ENCODE data around the gene SPAG9.

SPAG9 gene

GRCh38 chr17:50939795-50940684 is 180.6 kb downstream of the SPAG9 start:
- DNase-seq (ENCODE audit: low read depth in 2 of 2) = no peak

GRCh38 chr17:50939542-50939794 is 181.2 kb downstream of the SPAG9 start:
- DNase-seq (ENCODE audit: low read depth in 2 of 2) = no peak

- DNase-seq (ENCODE audit: low read depth in 2 of 2) = no peak
These were observed 181.7 kb downstream of the SPAG9 start for GRCh38 chr17:50938821-50939541.

DNA sequence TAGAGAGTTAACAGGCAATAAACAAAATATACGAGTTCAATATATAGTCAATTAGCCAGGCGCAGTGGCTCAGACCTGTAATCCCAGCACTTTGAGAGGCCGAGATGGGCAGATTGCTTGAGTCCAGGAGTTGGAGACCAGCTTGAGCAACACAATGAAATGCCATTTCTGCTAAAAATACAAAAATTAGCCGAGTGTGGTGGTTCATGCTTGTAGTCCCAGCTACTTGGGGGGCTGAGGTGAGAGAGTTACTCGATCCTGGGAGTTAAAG is 184.7 kb downstream of the SPAG9 start:
- no peak for DNase-seq (ENCODE audit: low read depth in 2 of 2)

DNA sequence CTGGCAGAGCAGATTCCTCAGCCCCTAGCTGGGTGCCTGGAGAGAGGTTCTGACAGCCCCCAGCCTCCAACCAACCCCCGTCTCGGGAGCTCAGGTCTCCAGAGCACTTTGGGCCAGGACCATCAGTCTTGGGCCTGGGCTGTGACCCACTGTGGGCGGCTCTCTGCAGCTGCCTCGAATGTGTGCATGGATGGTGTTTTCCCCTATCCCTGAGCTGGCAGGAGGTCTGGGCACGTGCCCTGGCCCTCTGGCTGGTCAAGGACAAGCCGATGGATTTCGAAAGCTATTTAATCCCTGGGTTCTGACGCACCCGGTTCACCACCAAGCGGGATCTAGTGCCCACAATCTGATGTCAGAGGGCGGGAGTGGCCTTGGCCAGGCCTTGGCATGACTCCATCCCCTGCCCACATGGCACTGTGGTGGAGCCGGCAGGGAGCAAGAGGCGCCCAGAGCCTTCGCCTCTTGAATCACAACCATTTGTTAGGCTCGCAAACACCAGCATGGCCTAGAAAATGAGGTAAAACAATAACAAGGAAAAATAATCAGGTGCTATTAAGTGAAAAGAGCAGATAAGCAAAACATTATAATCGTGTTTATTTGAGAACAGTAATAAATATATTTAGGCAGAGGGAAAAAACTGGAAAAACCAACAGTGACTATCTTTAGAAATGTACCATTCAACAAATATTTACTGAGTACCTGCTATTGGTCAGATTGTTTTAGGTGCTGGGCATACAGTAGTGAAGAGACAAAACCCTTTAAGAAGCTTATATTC is 185.3 kb downstream of the SPAG9 start:
- no peak for DNase-seq (ENCODE audit: low read depth in 2 of 2)

DNA sequence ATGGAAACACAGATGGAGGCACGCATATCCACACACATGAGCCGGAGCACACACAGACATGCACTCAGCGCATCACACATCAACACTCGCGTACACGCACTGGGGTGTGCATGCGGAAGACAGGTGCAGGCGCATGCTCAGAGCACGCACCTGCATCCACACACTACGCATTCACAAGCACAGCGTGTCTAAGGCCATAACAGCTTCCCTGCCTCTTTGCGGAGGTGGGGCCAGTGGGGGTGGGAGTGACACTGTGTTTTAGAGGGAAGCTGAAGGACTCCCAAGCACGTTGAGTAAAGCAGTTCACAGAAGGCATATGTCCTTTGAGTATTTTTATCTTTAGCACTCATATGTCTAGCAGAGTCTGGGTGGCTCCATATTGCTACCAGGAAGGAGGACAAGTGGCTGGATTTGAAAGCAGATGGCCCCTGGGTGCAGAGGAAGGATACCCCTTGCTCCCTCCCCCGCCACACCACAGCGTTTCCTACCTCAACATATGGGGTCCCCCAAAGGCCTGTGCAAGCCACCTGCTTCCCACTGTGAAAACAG is 185.9 kb downstream of the SPAG9 start:
- no peak for DNase-seq (ENCODE audit: low read depth in 2 of 2)

DNA sequence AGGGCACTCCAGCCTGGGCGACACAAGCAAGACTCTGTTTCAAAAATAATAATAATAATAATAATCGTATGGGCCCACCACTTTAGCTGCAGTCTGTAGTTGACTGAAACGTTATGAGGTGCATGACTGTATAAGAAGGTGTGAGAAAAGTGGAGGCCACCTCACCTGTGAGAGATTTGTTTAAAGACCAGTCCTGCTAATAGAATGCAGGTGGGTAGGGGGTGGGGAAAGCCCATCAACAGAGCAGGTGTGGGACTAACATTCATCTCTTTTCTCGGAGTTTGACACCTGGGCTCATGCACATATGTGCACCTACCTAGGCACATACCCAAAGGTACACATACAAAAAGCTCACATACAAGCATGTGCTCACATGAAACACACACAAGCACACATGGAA is 186.5 kb downstream of the SPAG9 start:
- DNase-seq (ENCODE audit: low read depth in 2 of 2) = no peak

DNA sequence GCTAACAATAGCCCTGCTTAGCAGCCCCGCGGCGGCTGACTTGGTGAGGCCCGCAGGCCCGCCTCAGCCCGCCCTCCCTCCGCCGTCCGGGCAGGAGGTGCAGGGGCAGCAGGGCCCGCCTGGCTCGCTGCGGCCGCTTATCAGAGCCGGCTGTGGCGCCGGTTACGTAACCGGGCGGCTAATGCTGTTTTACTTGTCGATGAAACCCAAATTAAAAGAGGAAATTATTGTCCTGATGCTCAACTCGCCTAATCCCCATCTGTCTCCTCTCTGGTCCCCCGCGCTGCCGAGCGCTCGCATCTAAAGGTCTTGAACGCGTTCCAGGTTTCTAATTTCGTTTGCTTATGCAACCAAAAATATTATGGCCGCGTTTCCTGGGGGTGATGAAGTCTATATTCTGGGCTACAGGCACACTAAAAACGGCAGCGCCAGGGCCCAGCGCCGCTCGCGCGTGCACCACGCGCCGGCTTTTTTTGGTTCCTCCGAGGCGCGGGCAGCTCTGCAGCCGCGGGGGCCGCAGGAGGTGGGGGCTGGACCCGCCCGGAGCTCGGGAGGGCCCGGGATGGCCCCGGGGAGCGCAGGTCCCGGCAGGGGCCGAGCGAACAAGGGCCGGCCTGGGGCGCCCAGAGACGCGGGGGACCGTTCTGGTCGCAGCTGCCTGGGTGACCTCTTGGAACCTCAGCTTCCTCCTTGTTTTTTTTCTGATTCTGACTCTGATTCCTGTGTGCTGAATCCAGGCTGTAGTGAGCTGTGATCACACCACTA is 189.3 kb downstream of the SPAG9 start:
- DNase-seq (ENCODE audit: low read depth in 2 of 2) = peak in 1 of 2 donors; percentile 26

GRCh38 chr17:50928646-50929045 is 192.0 kb downstream of the SPAG9 start:
- DNase-seq (ENCODE audit: low read depth in 2 of 2) = no peak

- no peak for DNase-seq (ENCODE audit: low read depth in 2 of 2)
These were observed 193.4 kb downstream of the SPAG9 start for GRCh38 chr17:50927287-50927686.

- DNase-seq (ENCODE audit: low read depth in 2 of 2) = no peak
These were observed 194.1 kb downstream of the SPAG9 start for GRCh38 chr17:50926523-50926922.

GRCh38 chr17:50925296-50925891 is 195.3 kb downstream of the SPAG9 start:
- DNase-seq (ENCODE audit: low read depth in 2 of 2) = no peak

DNA sequence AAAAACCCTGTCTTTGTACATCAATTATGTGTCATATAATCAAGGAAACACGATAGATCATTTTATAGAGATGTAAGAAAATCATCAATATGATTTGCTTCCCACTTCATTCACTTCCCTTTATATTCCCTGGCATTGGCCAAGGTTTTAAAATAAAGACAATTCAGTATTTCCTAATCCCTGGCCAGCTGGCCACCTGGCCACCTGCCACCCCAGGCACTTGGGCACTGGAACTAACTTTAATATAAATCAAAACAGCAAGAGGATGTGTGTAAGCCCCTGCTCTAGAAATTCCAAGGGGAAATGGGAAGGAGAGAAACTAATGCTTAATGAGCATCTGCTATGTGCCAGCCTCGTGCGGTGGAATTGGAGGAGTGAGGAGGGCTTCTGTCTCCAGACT is 195.9 kb downstream of the SPAG9 start:
- no peak for DNase-seq (ENCODE audit: low read depth in 2 of 2)

DNA sequence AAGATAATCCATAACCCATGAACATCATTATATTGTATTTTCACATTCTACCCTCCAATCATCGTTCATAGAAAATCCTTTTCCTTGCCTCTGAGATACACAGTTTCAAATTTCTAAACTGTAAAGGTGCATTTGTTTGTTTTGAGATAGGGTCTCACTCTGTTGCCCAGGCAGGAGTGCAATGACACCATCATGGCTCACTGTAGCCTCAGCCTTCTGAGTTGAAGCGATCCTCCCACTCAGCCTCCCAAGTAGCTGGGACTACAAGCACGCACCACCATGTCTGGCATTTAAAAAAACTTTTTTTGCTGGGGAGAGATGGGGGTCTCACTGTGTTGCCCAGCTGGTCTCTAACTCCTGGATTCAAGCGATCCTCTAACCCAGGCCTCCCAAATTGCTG is 196.4 kb downstream of the SPAG9 start:
- no peak for DNase-seq (ENCODE audit: low read depth in 2 of 2)

GRCh38 chr17:50923611-50924010 is 197.1 kb downstream of the SPAG9 start:
- DNase-seq (ENCODE audit: low read depth in 2 of 2) = no peak

GRCh38 chr17:50922721-50923405 is 197.8 kb downstream of the SPAG9 start:
- no peak for DNase-seq (ENCODE audit: low read depth in 2 of 2)

DNA sequence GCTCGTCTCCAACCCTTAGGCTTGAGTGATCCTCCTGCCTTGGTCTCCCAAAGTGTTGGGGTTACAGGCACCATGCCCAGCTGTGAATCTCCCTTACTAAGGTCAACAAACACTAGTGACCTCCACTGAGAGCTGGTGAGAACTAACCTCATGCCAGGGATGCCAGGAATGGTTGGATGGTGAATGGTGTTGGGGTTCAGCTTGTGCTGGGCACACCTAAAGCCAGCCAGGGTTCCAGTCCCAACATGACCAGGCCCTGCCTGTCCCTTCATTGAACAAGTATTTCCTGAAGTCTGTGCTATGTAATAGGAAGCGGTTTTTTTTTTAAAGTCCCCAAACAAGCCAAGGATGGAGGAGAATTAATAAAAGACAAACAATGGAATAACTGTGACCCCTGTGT is 198.6 kb downstream of the SPAG9 start:
- no peak for DNase-seq (ENCODE audit: low read depth in 2 of 2)

GRCh38 chr17:50920891-50921586 is 199.6 kb downstream of the SPAG9 start:
- no peak for DNase-seq (ENCODE audit: low read depth in 2 of 2)

- DNase-seq (ENCODE audit: low read depth in 2 of 2) = no peak
These were observed 200.6 kb downstream of the SPAG9 start for GRCh38 chr17:50920041-50920410.

DNA sequence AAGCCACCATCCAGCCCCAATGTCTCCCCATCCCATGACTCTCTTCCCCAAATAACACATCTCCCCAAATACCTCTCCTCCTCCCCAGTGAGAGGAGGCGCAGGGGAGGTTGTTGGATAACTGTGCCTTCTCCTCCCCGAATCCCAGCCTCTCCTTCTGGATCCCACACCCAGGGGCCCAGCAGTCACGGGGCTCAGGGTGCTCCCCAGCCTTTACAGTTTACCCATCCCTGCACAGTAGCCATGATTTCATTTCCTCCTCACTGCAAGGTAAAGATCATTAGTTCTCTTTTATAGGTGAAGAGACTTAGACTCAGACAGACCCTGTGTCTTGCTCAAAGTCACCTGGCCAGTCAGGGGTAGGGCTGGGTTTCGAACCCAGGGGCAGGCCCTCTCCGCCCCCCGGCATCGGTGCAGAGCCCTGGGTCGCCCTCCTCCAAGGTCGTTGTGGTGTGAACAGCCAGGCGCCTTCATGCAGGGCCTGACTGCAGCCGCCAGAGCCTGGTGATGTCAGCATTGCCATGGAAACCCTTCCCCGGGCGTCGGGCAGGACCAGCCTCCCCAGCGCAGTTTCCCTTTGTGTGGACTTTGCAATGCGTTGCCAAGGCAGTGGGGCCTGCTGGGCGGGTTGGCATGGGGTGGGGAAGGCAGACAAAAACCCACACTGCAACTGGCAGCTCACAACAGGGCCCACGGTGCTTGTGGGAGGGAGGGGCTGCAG is 201.2 kb downstream of the SPAG9 start:
- DNase-seq (ENCODE audit: low read depth in 2 of 2) = peak; percentile 61 to 74

Measured in stimulated activated CD4-positive, alpha-beta T cell treated with anti-CD3 and anti-CD28 coated beads, Interleukin-4, amount 100 ng/mL, for 48 hours (primary cell).